HUES6 (cell line): ENCODE results near the gene ZBED5.

Experiments
- H3K27ac ChIP-seq: 2 replicates; pipeline ENCODE4 v1.7.0; 2013; ENCODE audit warnings: low read depth, mild to moderate bottlenecking, low read length, inconsistent platforms
- H3K27me3 ChIP-seq: 2 replicates; pipeline ENCODE4 v1.6.1; 2013; ENCODE audit warnings: low read length; ENCODE audit not compliant: control insufficient read depth, insufficient read depth
- H3K36me3 ChIP-seq: 2 replicates; pipeline ENCODE4 v1.6.1; 2013; ENCODE audit warnings: low read length; ENCODE audit not compliant: control insufficient read depth, insufficient read depth
- H3K4me1 ChIP-seq: 2 replicates; pipeline ENCODE4 v1.6.1; 2013; ENCODE audit warnings: low read length; ENCODE audit not compliant: control insufficient read depth, insufficient read depth
- H3K4me3 ChIP-seq: 2 replicates; pipeline ENCODE4 v1.5.1; 2013; ENCODE audit warnings: low read depth, low read length
- H3K9ac ChIP-seq: one replicate; pipeline ENCODE4 v1.6.1; 2013; ENCODE audit warnings: mild to moderate bottlenecking, low read length
- H3K9me3 ChIP-seq: 2 replicates; pipeline ENCODE4 v1.6.1; 2013; ENCODE audit warnings: low read depth, low read length; ENCODE audit not compliant: control insufficient read depth, insufficient read depth

ZBED5 gene

GRCh38 chr11:10807493-10808234 lies 50.2 kb downstream of the ZBED5 start:
- peaks cover 8% of the 10 kb centered on the region for H3K4me1 ChIP-seq
- peaks cover 56% of the 10 kb centered on the region for H3K36me3 ChIP-seq

GRCh38 chr11:10806206-10806605 lies 51.6 kb downstream of the ZBED5 start:
- no peaks in the 10 kb centered on the region for H3K9me3 ChIP-seq
- peaks cover 71% of the 10 kb centered on the region for H3K36me3 ChIP-seq
- peaks cover 8% of the 10 kb centered on the region for H3K4me1 ChIP-seq
- no peaks in the 10 kb centered on the region for H3K27me3 ChIP-seq
- H3K4me3 ChIP-seq: peak overlapping the region; percentile 100; the same call in 1 of the 2 replicates
- no peak overlapping the region for H3K9ac ChIP-seq
- no peak overlapping the region for H3K27ac ChIP-seq

More at GRCh38 chr11:10807493-10808234, 50.2 kb downstream of the ZBED5 start:
- H3K27me3 ChIP-seq: no peaks in the 10 kb centered on the region
- H3K9ac ChIP-seq: peak overlapping the region; percentile 100
- no peaks in the 10 kb centered on the region for H3K9me3 ChIP-seq
- peak overlapping the region; percentile 100 for H3K4me3 ChIP-seq
- peak overlapping the region; percentile 100 for H3K27ac ChIP-seq

- Histone ChIP-seq H3K36me3 (peaks cover 75% of the 10 kb centered on the region), H3K9me3 (no peaks in the 10 kb centered on the region), H3K4me1 (peaks cover 8% of the 10 kb centered on the region), H3K9ac (no peak overlapping the region), H3K27me3 (no peaks in the 10 kb centered on the region), H3K4me3 (no peak overlapping the region), H3K27ac (no peak overlapping the region)
Observed at GRCh38 chr11:10805741-10806140, 52.1 kb downstream of the ZBED5 start.

GRCh38 chr11:10803676-10804075 lies 54.2 kb downstream of the ZBED5 start:
- H3K27ac ChIP-seq: no peak overlapping the region
- H3K27me3 ChIP-seq: no peaks in the 10 kb centered on the region
- no peaks in the 10 kb centered on the region for H3K9me3 ChIP-seq
- H3K9ac ChIP-seq: no peak overlapping the region
- peaks cover 4% of the 10 kb centered on the region; the same call in 1 of the 2 replicates for H3K4me1 ChIP-seq
- peaks cover 96% of the 10 kb centered on the region for H3K36me3 ChIP-seq
- no peak overlapping the region for H3K4me3 ChIP-seq
